Transverse colon (tissue), 4 donors: ENCODE measurements around the gene MYO7B.

ENCODE experiments used
- EP300 ChIP-seq: sonication (generic); formaldehyde crosslinking; IDR thresholded peaks from one replicate; pipeline ENCODE4 v1.6.1; 2017; ENCODE audit warnings: antibody characterized with exemption, low read depth
- POLR2A ChIP-seq: fragments of 450-650 bp; IDR thresholded peaks from one replicate; pipeline ENCODE4 v1.6.1; 2016; ENCODE audit warnings: antibody characterized with exemption, mild to moderate bottlenecking, moderate library complexity
- POLR2AphosphoS5 ChIP-seq, 3 donors: sonication (generic); formaldehyde crosslinking; IDR thresholded peaks; one replicate each; pipeline ENCODE4 v1.6.1; 2016; ENCODE audit warnings: antibody characterized with exemption in 3 of 3
- TF ChIP-seq, protein P1 (sequence below), 5 experiments: fragments of 200-600 bp in 3 of 5; fragments of 450-650 bp in 2 of 5; sonication (generic) in 3 of 5; IDR thresholded peaks; 1 replicate in 2 of 5; 2 replicates in 3 of 5; pipeline ENCODE4 v1.5.1; 2016 to 2017; ENCODE audit warnings: antibody characterized with exemption in 5 of 5, inconsistent platforms in 3 of 5, mild to moderate bottlenecking in 2 of 5, moderate library complexity in 1 of 5

DNA sequence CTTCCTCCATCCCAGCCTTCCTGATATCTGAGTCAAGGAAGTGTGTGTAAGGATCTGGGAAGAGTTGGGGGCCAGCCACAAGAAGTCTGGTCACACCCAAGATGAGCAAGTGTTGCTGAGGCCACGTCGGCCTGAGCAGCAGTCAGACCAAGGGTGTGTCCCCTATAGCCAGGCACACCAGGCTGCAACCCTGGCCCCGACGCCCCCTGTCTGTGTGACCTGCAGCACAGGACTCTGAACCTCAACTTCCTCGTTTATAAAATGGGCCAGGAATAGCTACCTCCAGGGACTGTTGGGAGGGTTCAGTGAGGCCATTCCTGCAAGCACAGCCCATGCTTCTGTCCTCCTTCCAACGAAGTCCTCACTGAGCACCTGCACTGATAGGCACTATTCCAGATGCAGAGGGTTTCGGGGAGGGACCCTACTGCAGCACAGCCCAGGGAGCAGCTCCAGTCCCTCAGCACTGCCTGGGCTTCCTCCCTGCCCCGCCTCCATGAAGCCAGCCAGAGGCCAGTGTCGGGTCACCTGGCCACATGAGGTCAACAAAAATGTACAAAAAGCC, 126.5 kb downstream of the MYO7B start:
- no peak for TF ChIP-seq EP300
- TF ChIP-seq, protein P1, sequence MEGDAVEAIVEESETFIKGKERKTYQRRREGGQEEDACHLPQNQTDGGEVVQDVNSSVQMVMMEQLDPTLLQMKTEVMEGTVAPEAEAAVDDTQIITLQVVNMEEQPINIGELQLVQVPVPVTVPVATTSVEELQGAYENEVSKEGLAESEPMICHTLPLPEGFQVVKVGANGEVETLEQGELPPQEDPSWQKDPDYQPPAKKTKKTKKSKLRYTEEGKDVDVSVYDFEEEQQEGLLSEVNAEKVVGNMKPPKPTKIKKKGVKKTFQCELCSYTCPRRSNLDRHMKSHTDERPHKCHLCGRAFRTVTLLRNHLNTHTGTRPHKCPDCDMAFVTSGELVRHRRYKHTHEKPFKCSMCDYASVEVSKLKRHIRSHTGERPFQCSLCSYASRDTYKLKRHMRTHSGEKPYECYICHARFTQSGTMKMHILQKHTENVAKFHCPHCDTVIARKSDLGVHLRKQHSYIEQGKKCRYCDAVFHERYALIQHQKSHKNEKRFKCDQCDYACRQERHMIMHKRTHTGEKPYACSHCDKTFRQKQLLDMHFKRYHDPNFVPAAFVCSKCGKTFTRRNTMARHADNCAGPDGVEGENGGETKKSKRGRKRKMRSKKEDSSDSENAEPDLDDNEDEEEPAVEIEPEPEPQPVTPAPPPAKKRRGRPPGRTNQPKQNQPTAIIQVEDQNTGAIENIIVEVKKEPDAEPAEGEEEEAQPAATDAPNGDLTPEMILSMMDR (IDR thresholded peaks at IDR 0.05), result no peak
- no peak for TF ChIP-seq POLR2AphosphoS5 (IDR thresholded peaks at IDR 0.05)
- no peak for TF ChIP-seq POLR2A
